ENCODE data around the gene CHRDL1.
"Not testable (repeated sequence)": the region's sequence is repeated elsewhere in the genome, so short reads cannot be mapped to it uniquely, and the experiment has no call there.

CHRDL1 gene

DNA sequence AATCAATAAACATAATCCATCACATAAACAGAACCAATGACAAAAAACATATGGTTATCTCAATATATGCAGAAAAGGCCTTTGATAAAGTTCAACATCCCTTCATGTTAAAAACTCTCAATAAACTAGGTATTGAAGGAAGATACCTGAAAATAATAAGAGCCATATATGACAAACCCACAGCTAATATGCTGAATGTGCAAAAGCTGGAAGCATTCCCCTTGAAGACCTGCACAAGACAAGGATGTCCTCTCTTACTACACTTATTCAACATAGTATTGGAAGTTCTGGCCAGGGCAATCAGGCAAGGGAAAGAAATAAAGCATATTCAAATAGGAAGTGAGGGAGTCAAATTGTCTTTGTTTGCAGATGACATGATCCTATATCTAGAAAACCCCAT is 141.3 kb downstream of the CHRDL1 start:
- ATAC-seq, DNase-seq: not testable (repeated sequence)

GRCh38 chrX:110646386-110646785 is 149.2 kb downstream of the CHRDL1 start:
- no peak for ATAC-seq
- no peak for DNase-seq

Measured in stimulated activated naive CD8-positive, alpha-beta T cell treated with anti-CD3 and anti-CD28 coated beads, Interleukin-15, Interleukin-2, amounts not matched to agents 100 U/mL and 50 U/mL, for 24 hours (primary cell).